Epithelial cell of esophagus (primary cell): ENCODE results near the gene CAGE1.
"Not testable (repeated sequence)": the region's sequence is repeated elsewhere in the genome, so short reads cannot be mapped to it uniquely, and the experiment has no call there.

ENCODE experiments used
- DNase-seq: peaks from one replicate; pipeline ENCODE4 v3.0.0; 2010; ENCODE audit warnings: low read depth
- H3K4me3 ChIP-seq: 2 replicates; pipeline ENCODE4 v1.5.1; 2011; ENCODE audit warnings: mild to moderate bottlenecking, low read length, control low read depth
- TF ChIP-seq, protein P1 (sequence below): IDR thresholded peaks from 2 replicates; pipeline ENCODE4 v1.5.1; 2011; ENCODE audit warnings: low read depth, mild to moderate bottlenecking, low read length, control low read depth, inconsistent platforms; ENCODE audit not compliant: insufficient read depth; ENCODE audit errors: missing control alignments

The CAGE1 gene

GRCh38 chr6:7367408-7367807 is 22.1 kb downstream of the CAGE1 start:
- TF ChIP-seq, protein P1, sequence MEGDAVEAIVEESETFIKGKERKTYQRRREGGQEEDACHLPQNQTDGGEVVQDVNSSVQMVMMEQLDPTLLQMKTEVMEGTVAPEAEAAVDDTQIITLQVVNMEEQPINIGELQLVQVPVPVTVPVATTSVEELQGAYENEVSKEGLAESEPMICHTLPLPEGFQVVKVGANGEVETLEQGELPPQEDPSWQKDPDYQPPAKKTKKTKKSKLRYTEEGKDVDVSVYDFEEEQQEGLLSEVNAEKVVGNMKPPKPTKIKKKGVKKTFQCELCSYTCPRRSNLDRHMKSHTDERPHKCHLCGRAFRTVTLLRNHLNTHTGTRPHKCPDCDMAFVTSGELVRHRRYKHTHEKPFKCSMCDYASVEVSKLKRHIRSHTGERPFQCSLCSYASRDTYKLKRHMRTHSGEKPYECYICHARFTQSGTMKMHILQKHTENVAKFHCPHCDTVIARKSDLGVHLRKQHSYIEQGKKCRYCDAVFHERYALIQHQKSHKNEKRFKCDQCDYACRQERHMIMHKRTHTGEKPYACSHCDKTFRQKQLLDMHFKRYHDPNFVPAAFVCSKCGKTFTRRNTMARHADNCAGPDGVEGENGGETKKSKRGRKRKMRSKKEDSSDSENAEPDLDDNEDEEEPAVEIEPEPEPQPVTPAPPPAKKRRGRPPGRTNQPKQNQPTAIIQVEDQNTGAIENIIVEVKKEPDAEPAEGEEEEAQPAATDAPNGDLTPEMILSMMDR = no peak
- DNase-seq = no peak

DNA sequence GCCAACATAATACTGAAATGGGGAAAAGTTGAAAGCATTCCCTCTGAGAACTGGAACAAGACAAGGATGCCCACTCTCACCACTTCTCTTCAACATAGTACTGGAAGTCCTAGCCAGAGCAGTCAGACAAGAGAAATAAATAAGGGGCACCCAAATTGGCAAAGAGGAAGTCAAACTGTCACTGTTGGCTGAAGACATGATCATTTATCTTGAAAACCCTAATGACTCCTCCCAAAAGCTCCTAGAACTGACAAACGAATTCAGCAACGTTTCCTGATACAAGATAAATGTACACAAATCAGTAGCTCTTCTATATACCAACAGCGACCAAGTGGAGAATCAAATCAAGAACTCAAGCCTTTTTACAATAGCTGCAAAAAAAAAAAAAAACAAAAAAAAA is 37.6 kb downstream of the CAGE1 start:
- DNase-seq = not testable (repeated sequence)

More at GRCh38 chr6:7367408-7367807, 22.1 kb downstream of the CAGE1 start:
- H3K4me3 ChIP-seq = no peak overlapping the region

GRCh38 chr6:7350591-7350990 is 39.0 kb downstream of the CAGE1 start:
- DNase-seq, H3K4me3 ChIP-seq: not testable (repeated sequence)

More for the DNA sequence above, 37.6 kb downstream of the CAGE1 start:
- not testable (repeated sequence) for H3K4me3 ChIP-seq

- not testable (repeated sequence) for H3K4me3 ChIP-seq
- peak; percentile 98 for DNase-seq
Measured at GRCh38 chr6:7347551-7347997, 42.0 kb downstream of the CAGE1 start.

GRCh38 chr6:7344773-7345450 is 44.6 kb downstream of the CAGE1 start:
- H3K4me3 ChIP-seq, DNase-seq: not testable (repeated sequence)

DNA sequence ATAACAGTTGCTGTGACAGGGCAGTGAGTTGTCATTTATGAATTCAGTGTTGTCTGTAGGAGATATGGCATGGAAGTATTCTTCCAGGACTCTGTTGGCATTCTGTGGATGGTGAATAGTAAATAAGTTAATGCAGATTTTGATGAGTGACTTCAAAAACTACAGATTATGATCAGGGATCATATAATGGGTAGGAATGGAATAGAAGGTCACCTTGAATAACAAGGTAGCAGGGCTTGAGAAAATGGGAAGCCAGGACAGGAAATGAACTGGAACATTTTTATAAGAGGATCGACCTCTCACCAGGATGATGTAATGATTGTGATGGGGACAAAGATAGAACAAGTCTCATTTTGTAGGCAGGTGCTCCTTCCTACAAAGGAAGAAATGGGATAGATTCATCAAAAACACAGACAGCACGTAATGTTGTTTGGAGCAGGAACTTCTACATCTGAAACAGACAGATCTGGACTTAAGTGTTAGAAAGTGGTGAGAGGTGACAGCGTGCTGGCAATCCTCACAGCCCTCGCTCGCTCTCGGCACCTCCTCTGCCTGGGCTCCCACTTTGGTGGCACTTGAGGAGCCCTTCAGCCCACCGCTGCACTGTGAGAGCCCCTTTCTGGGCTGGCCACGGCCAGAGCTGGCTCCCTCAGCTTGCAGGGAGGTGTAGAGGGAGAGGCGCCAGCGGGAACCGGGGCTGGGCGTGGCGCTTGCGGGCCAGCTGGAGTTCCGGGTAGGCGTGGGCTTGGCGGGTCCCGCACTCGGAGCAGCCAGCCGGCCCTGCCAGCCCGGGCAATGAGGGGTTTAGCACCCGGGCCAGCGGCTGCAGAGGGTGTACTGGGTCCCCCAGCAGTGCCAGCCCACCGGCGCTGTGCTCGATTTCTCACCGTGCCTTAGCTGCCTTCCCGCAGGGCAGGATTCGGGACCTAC is 45.7 kb downstream of the CAGE1 start:
- DNase-seq = no peak
- no peak overlapping the region for H3K4me3 ChIP-seq

GRCh38 chr6:7341989-7342742 is 47.4 kb downstream of the CAGE1 start:
- DNase-seq = no peak
- H3K4me3 ChIP-seq = no peak overlapping the region
- TF ChIP-seq, protein P1 = no peak

More for the DNA sequence above, 45.7 kb downstream of the CAGE1 start:
- TF ChIP-seq, protein P1 = no peak

DNA sequence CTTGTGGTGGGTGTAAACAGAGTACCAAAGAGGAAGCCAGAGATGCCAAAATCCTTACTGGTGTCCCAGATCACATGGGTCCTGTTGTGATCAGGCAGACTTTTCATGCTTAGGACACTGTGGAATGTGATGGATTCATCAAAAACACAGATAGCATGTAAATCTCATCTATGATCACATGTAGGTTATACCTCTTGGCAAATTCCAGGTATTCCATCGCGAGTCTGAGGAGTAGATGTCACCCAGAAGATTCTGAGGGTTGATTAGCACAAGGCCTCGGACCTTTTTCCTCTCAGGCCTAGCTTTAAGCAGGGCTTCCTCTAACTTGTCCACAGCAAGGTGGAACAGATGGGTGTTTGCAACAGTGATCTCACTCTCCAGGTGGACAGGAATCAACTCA is 48.3 kb downstream of the CAGE1 start:
- TF ChIP-seq, protein P1 = no peak
- DNase-seq = no peak
- no peak overlapping the region for H3K4me3 ChIP-seq
